Tibial nerve (tissue), 3 donors: ENCODE measurements around the gene CD40.

Experiments
- POLR2A ChIP-seq, 2 donors: fragments of 450-650 bp; IDR thresholded peaks; one replicate each; pipeline ENCODE4 v1.6.1; 2017; ENCODE audit warnings: antibody characterized with exemption in 2 of 2, mild to moderate bottlenecking in 2 of 2, moderate library complexity in 2 of 2
- TF ChIP-seq, protein P1 (sequence below), 5 experiments: fragments of 200-600 bp in 3 of 5; fragments of 450-650 bp in 2 of 5; sonication (generic) in 3 of 5; IDR thresholded peaks; one replicate each; pipeline ENCODE4 v1.5.1; 2016 to 2019; ENCODE audit warnings: antibody characterized with exemption in 5 of 5, mild to moderate bottlenecking in 3 of 5, moderate library complexity in 2 of 5

DNA sequence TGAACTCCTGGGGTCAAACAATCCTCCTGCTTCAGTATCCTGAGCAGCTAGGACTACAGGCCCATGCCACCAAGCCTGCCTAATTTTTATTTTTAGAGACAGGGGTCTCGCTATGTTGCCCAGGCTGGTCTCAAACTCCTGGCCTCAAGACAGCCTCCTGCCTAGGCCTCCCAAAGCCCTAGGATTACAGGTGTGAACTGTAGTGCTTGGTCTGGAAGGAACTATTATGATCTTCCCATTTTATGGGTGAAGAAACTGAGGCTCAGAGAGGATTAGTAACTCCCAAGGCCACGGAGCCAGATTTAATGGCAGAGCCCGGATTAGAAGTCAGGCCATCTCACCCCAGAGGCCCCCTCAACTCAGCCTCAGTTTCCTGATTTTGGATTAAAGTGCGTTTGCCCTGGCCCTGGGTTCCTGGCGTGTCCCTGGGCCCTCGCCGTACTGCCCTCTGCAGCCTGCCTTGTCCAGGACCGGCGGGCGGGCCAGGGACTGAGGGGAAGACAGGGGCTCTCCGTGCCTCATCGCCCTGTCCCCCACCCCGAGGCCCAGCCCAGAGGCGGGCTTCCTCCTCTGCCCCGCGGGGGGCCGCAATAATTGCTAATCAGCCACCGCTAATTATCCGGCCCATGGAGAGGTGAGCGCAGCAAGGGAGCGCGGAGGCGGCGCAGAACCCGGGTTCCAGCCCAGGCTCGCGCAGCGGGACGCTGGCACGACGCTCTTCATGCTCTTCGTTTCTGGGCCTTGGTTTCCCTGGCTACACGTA lies 34.9 kb downstream of the CD40 start:
- TF ChIP-seq, protein P1, sequence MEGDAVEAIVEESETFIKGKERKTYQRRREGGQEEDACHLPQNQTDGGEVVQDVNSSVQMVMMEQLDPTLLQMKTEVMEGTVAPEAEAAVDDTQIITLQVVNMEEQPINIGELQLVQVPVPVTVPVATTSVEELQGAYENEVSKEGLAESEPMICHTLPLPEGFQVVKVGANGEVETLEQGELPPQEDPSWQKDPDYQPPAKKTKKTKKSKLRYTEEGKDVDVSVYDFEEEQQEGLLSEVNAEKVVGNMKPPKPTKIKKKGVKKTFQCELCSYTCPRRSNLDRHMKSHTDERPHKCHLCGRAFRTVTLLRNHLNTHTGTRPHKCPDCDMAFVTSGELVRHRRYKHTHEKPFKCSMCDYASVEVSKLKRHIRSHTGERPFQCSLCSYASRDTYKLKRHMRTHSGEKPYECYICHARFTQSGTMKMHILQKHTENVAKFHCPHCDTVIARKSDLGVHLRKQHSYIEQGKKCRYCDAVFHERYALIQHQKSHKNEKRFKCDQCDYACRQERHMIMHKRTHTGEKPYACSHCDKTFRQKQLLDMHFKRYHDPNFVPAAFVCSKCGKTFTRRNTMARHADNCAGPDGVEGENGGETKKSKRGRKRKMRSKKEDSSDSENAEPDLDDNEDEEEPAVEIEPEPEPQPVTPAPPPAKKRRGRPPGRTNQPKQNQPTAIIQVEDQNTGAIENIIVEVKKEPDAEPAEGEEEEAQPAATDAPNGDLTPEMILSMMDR (IDR thresholded peaks at IDR 0.05) = no peak
- TF ChIP-seq POLR2A (IDR thresholded peaks at IDR 0.05) = no peak
